CD4-positive, alpha-beta memory T cell (primary cell): ENCODE results near the gene EPHX1. TPM values are rescaled to one million over a fixed set of nuclear protein-coding genes. Genes with fewer than 3 reads are reported as not detected.

Source experiments
- CTCF ChIA-PET: fragments of 350-600 bp; sonication (Branson Sonifier 250); formaldehyde crosslinking; loops from one replicate; lab custom pipeline; 2021; ENCODE audit warnings: inconsistent platforms; ENCODE audit not compliant: partially characterized antibody; lab: Charles Lee
- POLR2A ChIA-PET: fragments of 350-600 bp; sonication (Branson Sonifier 250); formaldehyde crosslinking; loops from one replicate; lab custom pipeline; 2021; ENCODE audit not compliant: partially characterized antibody; lab: Charles Lee
- DNase-seq, 5 donors: peaks; one replicate each; pipeline versions ENCODE4 v3.0.0 to v3.0.0-alpha.2; 2020 to 2022; ENCODE audit warnings: mixed read lengths in 1 of 5
- H3K27ac ChIP-seq: one replicate; pipeline ENCODE4 v1.7.0; 2013; ENCODE audit warnings: low read depth, low read length
- H3K27me3 ChIP-seq: 2 replicates; pipeline ENCODE4 v1.7.0; 2013; ENCODE audit warnings: mild to moderate bottlenecking, low read length, moderate library complexity; ENCODE audit not compliant: insufficient read depth
- H3K36me3 ChIP-seq: 2 replicates; pipeline ENCODE4 v1.7.0; 2013; ENCODE audit warnings: mild to moderate bottlenecking, low read length, moderate library complexity; ENCODE audit not compliant: insufficient read depth
- H3K4me1 ChIP-seq: 2 replicates; pipeline ENCODE4 v1.7.0; 2013; ENCODE audit warnings: mild to moderate bottlenecking, low read length, moderate library complexity; ENCODE audit not compliant: insufficient read depth
- H3K4me3 ChIP-seq, 2 donors: one replicate each; pipeline ENCODE4 v1.7.0; 2013; ENCODE audit warnings: low read length in 2 of 2, mild to moderate bottlenecking in 1 of 2
- H3K9me3 ChIP-seq, 2 donors: one replicate each; pipeline ENCODE4 v1.7.0; 2013; ENCODE audit warnings: low read length in 2 of 2, control low read depth in 1 of 2; ENCODE audit not compliant: control insufficient read depth in 1 of 2
- H3K27ac Mint-ChIP-seq, 7 donors: one replicate each; pipeline ENCODE4 v1.8.0; 2020 to 2021; ENCODE audit warnings: mixed read lengths in 7 of 7, mild to moderate bottlenecking in 6 of 7, inconsistent platforms in 3 of 7, moderate library complexity in 3 of 7
- H3K27me3 Mint-ChIP-seq, 2 donors: one replicate each; pipeline ENCODE4 v1.8.0; 2020 to 2021; ENCODE audit warnings: mixed read lengths in 2 of 2
- H3K36me3 Mint-ChIP-seq, 2 donors: one replicate each; pipeline ENCODE4 v1.8.0; 2020 to 2021; ENCODE audit warnings: mixed read lengths in 2 of 2, inconsistent platforms in 1 of 2, mild to moderate bottlenecking in 1 of 2
- H3K4me1 Mint-ChIP-seq, 4 donors: one replicate each; pipeline ENCODE4 v1.8.0; 2020 to 2021; ENCODE audit warnings: mixed read lengths in 4 of 4, mild to moderate bottlenecking in 1 of 4
- H3K4me3 Mint-ChIP-seq, 8 donors: one replicate each; pipeline ENCODE4 v1.8.0; 2020 to 2021; ENCODE audit warnings: mixed read lengths in 8 of 8, mild to moderate bottlenecking in 7 of 8, moderate library complexity in 6 of 8, inconsistent platforms in 3 of 8
- H3K9me3 Mint-ChIP-seq, 8 donors: one replicate each; pipeline ENCODE4 v1.8.0; 2020 to 2021; ENCODE audit warnings: mixed read lengths in 8 of 8, mild to moderate bottlenecking in 5 of 8, inconsistent platforms in 3 of 8, moderate library complexity in 1 of 8
- intact Hi-C: fragments of 100-400 bp; cut with micrococcal nuclease; formaldehyde crosslinking; loops from one replicate; pipeline ENCODE4 v1.15.1; 2023
- polyA plus RNA-seq, 2 donors: library from polyadenylated mRNA; unstranded; fragments of 300-500 nt; fragmentation: Illumina TruSeq; gene quantifications; one replicate each; pipeline ENCODE4 v1.2.3, GENCODE V29; 2021
- total RNA-seq, 2 experiments: library from RNA; stranded (reverse); gene quantifications; one replicate each; pipeline ENCODE4 v1.2.3, GENCODE V29; 2021

Gene EPHX1
- total and polyA plus RNA-seq, 4 experiments from 2014 or later = 0.34 to 3.0 (median 1.3) TPM

GRCh38 chr1:225888898-225889601, 79.1 kb downstream of the EPHX1 start, which contains the start of gene LEFTY1:
LEFTY1 (minus strand) TSS chr1:225889146; CDS start chr1:225889066, 80 bp downstream.
- POLR2A ChIA-PET = interaction anchor here (0.7 to 3.4 kb wide), 4 partner anchors 9 to 112 kb away, joined by 3 to 26 read pairs (median 4); partner anchors contain the start of gene SDE2
- intact Hi-C loops = no loop called here
- H3K27ac ChIP-seq = no peak within 1 kb of the TSS
- no peaks in the 10 kb centered on the region for H3K9me3 Mint-ChIP-seq
- DNase-seq = no peak
- H3K4me1 Mint-ChIP-seq = peaks cover 5 to 19% (median 14%) of the 10 kb centered on the region in 4 donors
- H3K4me3 Mint-ChIP-seq = no peak within 1 kb of the TSS
- no peaks in the 10 kb centered on the region for H3K36me3 ChIP-seq
- no peaks in the 10 kb centered on the region for H3K9me3 ChIP-seq
- H3K27me3 ChIP-seq = no peaks in the 10 kb centered on the region
- H3K4me1 ChIP-seq = peaks cover 10% of the 10 kb centered on the region
- CTCF ChIA-PET = interaction anchor here (1.0 kb wide), 1 partner anchor 23 kb away, joined by 3 read pairs; no protein-coding TSS in a partner anchor
- H3K27me3 Mint-ChIP-seq = no peaks in the 10 kb centered on the region
- H3K4me3 ChIP-seq = no peak within 1 kb of the TSS
- peak within 1 kb of the TSS in 3 of 7 donors; percentile 12 to 55 (median 29) for H3K27ac Mint-ChIP-seq
- no peaks in the 10 kb centered on the region for H3K36me3 Mint-ChIP-seq

GRCh38 chr1:225889743-225890142, 79.8 kb downstream of the EPHX1 start:
- CTCF ChIA-PET = interaction anchor here (1.0 to 3.9 kb wide), 2 partner anchors 7 to 24 kb away, joined by 3 to 16 read pairs; partner anchors contain the start of gene TMEM63A
- no peak for DNase-seq
- H3K9me3 Mint-ChIP-seq = no peaks in the 10 kb centered on the region
- no peaks in the 10 kb centered on the region for H3K27me3 Mint-ChIP-seq
- H3K4me3 Mint-ChIP-seq = no peak overlapping the region
- H3K4me3 ChIP-seq = no peak overlapping the region
- H3K27ac ChIP-seq = no peak overlapping the region
- H3K27me3 ChIP-seq = no peaks in the 10 kb centered on the region
- no peaks in the 10 kb centered on the region for H3K9me3 ChIP-seq
- H3K4me1 Mint-ChIP-seq = peaks cover 4 to 25% (median 14%) of the 10 kb centered on the region in 4 donors
- no peaks in the 10 kb centered on the region for H3K36me3 ChIP-seq
- intact Hi-C loops = no loop called here
- POLR2A ChIA-PET = interaction anchor here (0.9 to 22.5 kb wide), 4 partner anchors 8 to 110 kb away, joined by 3 to 730 read pairs (median 16); partner anchors contain the start of genes SDE2 and TMEM63A
- H3K36me3 Mint-ChIP-seq = no peaks in the 10 kb centered on the region
- H3K4me1 ChIP-seq = peaks cover 10% of the 10 kb centered on the region
- H3K27ac Mint-ChIP-seq = no peak overlapping the region

DNA sequence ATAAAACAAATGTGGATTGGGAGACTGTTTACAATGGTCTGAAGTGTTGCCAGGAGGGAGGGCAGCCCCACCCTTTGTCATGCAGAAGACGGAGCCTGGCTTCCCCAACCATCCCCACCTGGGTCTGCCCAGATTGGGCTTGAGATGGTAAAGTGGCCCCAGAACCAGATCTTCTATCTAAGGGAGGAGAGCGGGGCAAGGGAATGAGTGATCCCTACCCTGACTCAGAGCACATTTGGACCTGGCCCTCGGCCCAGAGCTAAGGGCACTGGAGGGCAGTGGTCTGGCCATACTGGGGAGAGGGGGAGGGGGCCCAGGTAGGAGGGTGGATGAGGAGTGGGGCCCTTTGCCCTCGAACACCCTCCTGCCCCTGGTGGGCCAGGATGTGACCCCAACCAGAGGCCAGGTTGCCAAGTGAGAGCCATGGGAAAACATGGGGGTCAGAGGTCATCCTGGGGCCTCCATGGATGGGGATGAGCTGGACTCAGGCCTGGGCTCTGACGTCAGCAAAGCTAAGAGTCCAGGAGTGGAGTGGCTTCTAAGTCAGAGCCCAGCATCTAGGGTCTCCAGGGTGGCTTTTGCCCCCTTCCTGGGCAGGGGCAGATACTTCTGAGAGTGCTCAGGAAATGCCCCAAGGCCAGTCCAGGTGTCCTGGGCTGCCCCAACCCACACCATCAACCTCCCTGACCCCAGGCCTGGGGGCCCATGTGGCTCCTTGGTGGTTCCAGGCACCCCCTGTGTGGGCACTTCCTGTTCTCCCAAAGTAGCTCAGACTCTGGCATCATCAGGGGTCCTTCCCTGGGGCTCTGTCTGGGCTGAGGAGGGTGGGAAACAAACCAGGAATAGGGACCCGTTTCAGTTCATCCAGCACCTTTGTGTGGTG, 80.7 kb downstream of the EPHX1 start:
- POLR2A ChIA-PET = interaction anchor here (0.6 to 22.5 kb wide), 5 partner anchors 7 to 113 kb away, joined by 3 to 730 read pairs (median 8); partner anchors contain the start of genes SDE2, SRP9 and TMEM63A
- Histone ChIP-seq H3K4me1 (peaks cover 11% of the 10 kb centered on the region), H3K27ac (no peak overlapping the region), H3K36me3 (no peaks in the 10 kb centered on the region), H3K4me3 (no peak overlapping the region), H3K27me3 (no peaks in the 10 kb centered on the region), H3K9me3 (no peaks in the 10 kb centered on the region)
- CTCF ChIA-PET = interaction anchor here (3.9 kb wide), 1 partner anchor 8 kb away, joined by 16 read pairs; the partner anchor contains the start of gene TMEM63A
- H3K4me1 Mint-ChIP-seq = peaks cover 4 to 27% (median 14%) of the 10 kb centered on the region in 4 donors
- no peak overlapping the region for H3K4me3 Mint-ChIP-seq
- intact Hi-C loops = no loop called here
- H3K36me3 Mint-ChIP-seq = no peaks in the 10 kb centered on the region
- no peaks in the 10 kb centered on the region for H3K9me3 Mint-ChIP-seq
- no peaks in the 10 kb centered on the region for H3K27me3 Mint-ChIP-seq
- no peak for DNase-seq
- peak overlapping the region in 2 of 7 donors; percentile 57 to 68 for H3K27ac Mint-ChIP-seq

GRCh38 chr1:225891229-225891972, 81.5 kb downstream of the EPHX1 start:
- intact Hi-C loops = no loop called here
- Mint-ChIP-seq H3K9me3 (no peaks in the 10 kb centered on the region), H3K4me1 (peaks cover 10 to 35% (median 17%) of the 10 kb centered on the region in 4 donors), H3K27me3 (no peaks in the 10 kb centered on the region), H3K27ac (peak overlapping the region in 5 of 7 donors; percentile 26 to 73 (median 68)), H3K4me3 (peak overlapping the region in 1 of 8 donors; percentile 58), H3K36me3 (no peaks in the 10 kb centered on the region)
- Histone ChIP-seq H3K27ac (no peak overlapping the region), H3K9me3 (no peaks in the 10 kb centered on the region), H3K4me3 (no peak overlapping the region), H3K36me3 (no peaks in the 10 kb centered on the region), H3K4me1 (peaks cover 19% of the 10 kb centered on the region), H3K27me3 (no peaks in the 10 kb centered on the region)
- DNase-seq = no peak
- ChIA-PET POLR2A (interaction anchor here (0.6 to 22.5 kb wide), 4 partner anchors 7 to 114 kb away, joined by 3 to 730 read pairs (median 17); partner anchors contain the start of genes SDE2, SRP9 and TMEM63A), CTCF (interaction anchor here (3.9 kb wide), 1 partner anchor 8 kb away, joined by 16 read pairs; the partner anchor contains the start of gene TMEM63A)

DNA sequence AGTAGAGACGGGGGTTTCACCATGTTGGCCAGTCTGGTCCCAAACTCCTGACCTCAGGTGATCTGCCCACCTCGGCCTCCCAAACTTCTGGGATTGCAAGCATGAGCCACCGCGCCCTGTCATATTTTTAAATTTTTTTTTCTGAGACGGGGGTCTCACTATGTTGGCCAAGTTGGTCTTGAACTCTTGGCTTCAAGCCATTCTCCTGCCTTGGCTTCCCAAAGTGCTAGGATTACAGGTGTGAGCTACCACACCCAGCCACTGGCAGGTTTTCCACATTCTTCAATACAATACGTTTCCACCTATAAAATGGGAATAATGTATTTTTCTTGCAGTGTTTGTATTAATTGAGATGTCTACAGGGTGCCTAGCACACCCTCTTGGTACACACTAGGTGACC, 82.4 kb downstream of the EPHX1 start:
- H3K36me3 ChIP-seq = no peaks in the 10 kb centered on the region
- no peak overlapping the region for H3K27ac ChIP-seq
- Mint-ChIP-seq H3K4me3 (no peak overlapping the region), H3K9me3 (no peaks in the 10 kb centered on the region), H3K36me3 (no peaks in the 10 kb centered on the region), H3K27ac (no peak overlapping the region), H3K27me3 (no peaks in the 10 kb centered on the region), H3K4me1 (peaks cover 19 to 44% (median 26%) of the 10 kb centered on the region in 4 donors)
- POLR2A ChIA-PET = interaction anchor here (2.1 to 22.5 kb wide), 2 partner anchors 14 to 114 kb away, joined by 8 to 730 read pairs; partner anchors contain the start of genes SRP9 and TMEM63A
- intact Hi-C loops = no loop called here
- CTCF ChIA-PET = interaction anchor here (3.9 kb wide), 1 partner anchor 9 kb away, joined by 16 read pairs; the partner anchor contains the start of gene TMEM63A
- H3K27me3 ChIP-seq = no peaks in the 10 kb centered on the region
- no peaks in the 10 kb centered on the region for H3K9me3 ChIP-seq
- no peak overlapping the region for H3K4me3 ChIP-seq
- DNase-seq = no peak
- peaks cover 28% of the 10 kb centered on the region for H3K4me1 ChIP-seq
